ENCODE data around the gene BICRA.
"Not testable (repeated sequence)": the region's sequence is repeated elsewhere in the genome, so short reads cannot be mapped to it uniquely, and the experiment has no call there.

BICRA gene

GRCh38 chr19:47713046-47714021 is 104.4 kb downstream of the BICRA start, which contains the start of gene EHD2 (continued):
- TF ChIP-seq CSRNP3 (CRISPR knock-in tag; IDR thresholded peaks at IDR 0.05) = no peak
- TF ChIP-seq OSR1 (CRISPR knock-in tag; IDR thresholded peaks at IDR 0.05) = no peak
- no peak for TF ChIP-seq GLIS3 (CRISPR knock-in tag; IDR thresholded peaks at IDR 0.05)
- TF ChIP-seq ARNTL (CRISPR knock-in tag; IDR thresholded peaks at IDR 0.05; ENCODE audit: borderline replicate concordance, low read depth) = no peak

DNA sequence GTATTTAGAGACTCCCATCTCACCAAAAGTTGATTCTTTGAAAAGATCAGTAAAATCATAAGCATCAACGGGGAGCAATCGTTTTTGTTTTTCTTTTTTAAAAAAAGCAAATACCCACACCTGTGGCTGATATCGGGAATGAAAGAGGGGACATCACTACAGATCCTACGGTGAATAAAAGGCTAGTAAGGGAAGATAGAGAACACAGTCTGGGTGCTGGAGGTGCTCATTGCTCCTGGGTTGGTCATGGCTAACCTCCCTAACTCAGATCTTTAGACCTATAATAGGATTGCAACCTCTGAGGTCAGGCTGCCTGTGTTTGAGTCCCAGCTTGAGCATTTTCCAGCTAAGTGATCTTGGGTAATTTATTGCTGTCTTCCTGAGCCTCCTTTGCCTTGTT is 105.4 kb downstream of the BICRA start:
- TF ChIP-seq TCF4 (CRISPR knock-in tag; IDR thresholded peaks at IDR 0.05; ENCODE audit: borderline replicate concordance) = no peak
- peak; percentile 33; the same call in 1 of the 2 replicates for TF ChIP-seq ZNF70 (CRISPR knock-in tag; IDR thresholded peaks at IDR 0.05)
- TF ChIP-seq RARB (CRISPR knock-in tag; IDR thresholded peaks at IDR 0.05) = no peak
- TF ChIP-seq, protein P1, sequence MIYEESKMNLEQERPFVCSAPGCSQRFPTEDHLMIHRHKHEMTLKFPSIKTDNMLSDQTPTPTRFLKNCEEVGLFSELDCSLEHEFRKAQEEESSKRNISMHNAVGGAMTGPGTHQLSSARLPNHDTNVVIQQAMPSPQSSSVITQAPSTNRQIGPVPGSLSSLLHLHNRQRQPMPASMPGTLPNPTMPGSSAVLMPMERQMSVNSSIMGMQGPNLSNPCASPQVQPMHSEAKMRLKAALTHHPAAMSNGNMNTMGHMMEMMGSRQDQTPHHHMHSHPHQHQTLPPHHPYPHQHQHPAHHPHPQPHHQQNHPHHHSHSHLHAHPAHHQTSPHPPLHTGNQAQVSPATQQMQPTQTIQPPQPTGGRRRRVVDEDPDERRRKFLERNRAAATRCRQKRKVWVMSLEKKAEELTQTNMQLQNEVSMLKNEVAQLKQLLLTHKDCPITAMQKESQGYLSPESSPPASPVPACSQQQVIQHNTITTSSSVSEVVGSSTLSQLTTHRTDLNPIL (CRISPR knock-in tag; IDR thresholded peaks at IDR 0.05; ENCODE audit: low read depth) = no peak
- TF ChIP-seq PPARA (CRISPR knock-in tag; IDR thresholded peaks at IDR 0.05; ENCODE audit: borderline replicate concordance) = no peak
- TF ChIP-seq ZFP3 (CRISPR knock-in tag; IDR thresholded peaks at IDR 0.05) = no peak
- TF ChIP-seq ISL1 (CRISPR knock-in tag; IDR thresholded peaks at IDR 0.05) = no peak
- no peak for ATAC-seq

- ATAC-seq = not testable (repeated sequence)
Observed at GRCh38 chr19:47714855-47715254, 105.9 kb downstream of the BICRA start.

GRCh38 chr19:47716270-47716937 is 107.5 kb downstream of the BICRA start:
- TF ChIP-seq, protein P2, sequence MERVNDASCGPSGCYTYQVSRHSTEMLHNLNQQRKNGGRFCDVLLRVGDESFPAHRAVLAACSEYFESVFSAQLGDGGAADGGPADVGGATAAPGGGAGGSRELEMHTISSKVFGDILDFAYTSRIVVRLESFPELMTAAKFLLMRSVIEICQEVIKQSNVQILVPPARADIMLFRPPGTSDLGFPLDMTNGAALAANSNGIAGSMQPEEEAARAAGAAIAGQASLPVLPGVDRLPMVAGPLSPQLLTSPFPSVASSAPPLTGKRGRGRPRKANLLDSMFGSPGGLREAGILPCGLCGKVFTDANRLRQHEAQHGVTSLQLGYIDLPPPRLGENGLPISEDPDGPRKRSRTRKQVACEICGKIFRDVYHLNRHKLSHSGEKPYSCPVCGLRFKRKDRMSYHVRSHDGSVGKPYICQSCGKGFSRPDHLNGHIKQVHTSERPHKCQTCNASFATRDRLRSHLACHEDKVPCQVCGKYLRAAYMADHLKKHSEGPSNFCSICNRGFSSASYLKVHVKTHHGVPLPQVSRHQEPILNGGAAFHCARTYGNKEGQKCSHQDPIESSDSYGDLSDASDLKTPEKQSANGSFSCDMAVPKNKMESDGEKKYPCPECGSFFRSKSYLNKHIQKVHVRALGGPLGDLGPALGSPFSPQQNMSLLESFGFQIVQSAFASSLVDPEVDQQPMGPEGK (CRISPR knock-in tag; IDR thresholded peaks at IDR 0.05; ENCODE audit: borderline replicate concordance) = no peak
- no peak for TF ChIP-seq POU6F1 (CRISPR knock-in tag; IDR thresholded peaks at IDR 0.05; ENCODE audit: borderline replicate concordance, low read depth)
- no peak for TF ChIP-seq ZNF8 (CRISPR knock-in tag; IDR thresholded peaks at IDR 0.05)
- TF ChIP-seq TSHZ2 (CRISPR knock-in tag; IDR thresholded peaks at IDR 0.05) = no peak
- no peak for TF ChIP-seq ZC3H10 (CRISPR knock-in tag; IDR thresholded peaks at IDR 0.05)
- no peak for TF ChIP-seq CSRNP3 (CRISPR knock-in tag; IDR thresholded peaks at IDR 0.05)
- TF ChIP-seq ARNTL (CRISPR knock-in tag; IDR thresholded peaks at IDR 0.05; ENCODE audit: borderline replicate concordance, low read depth) = no peak
- no peak for TF ChIP-seq ESRRG (CRISPR knock-in tag; IDR thresholded peaks at IDR 0.05)
- TF ChIP-seq, protein P1 (CRISPR knock-in tag; IDR thresholded peaks at IDR 0.05; ENCODE audit: low read depth) = no peak
- ATAC-seq = no peak

DNA sequence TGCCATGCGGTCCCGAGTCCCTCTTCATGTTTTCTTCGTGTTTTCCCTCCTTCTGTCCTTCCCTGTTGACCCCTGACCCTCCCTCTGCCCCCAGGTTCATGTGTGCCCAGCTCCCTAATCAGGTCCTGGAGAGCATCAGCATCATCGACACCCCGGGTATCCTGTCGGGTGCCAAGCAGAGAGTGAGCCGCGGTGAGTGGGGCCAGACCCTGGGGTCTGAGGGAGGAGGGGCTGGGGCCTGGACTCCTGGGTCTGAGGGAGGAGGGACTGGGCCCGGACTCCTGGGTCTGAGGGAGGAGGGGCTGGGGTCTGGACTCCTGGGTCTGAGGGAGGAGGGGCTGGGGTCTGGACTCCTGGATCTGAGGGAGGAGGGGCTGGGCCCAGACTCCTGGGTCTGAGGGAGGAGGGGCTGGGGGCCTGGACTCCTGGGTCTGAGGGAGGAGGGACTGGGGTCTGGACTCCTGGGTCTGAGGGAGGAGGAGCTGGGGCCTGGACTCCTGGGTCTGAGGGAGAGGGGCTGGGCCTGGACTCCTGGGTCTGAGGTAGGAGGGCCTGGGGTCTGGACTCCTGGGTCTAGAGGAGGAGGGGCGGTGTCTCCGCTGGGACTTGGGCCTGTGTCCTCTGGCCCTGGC is 109.6 kb downstream of the BICRA start:
- not testable (repeated sequence) for ATAC-seq

Measured in SK-N-SH treated with all-trans-retinoic acid at 6 μM for 48 hours (cell line).